BJ (cell line): ENCODE results near the gene FOXP1. TPM values are rescaled to one million over a fixed set of nuclear protein-coding genes. Genes with fewer than 3 reads are reported as not detected.

Source experiments
- CTCF ChIA-PET: fragments of 350-600 bp; formaldehyde crosslinking; extraction: SDS; loops from one replicate; lab custom pipeline; 2021; ENCODE audit warnings: antibody characterized with exemption, inconsistent platforms; lab: Yijun Ruan, JAX
- POLR2A ChIA-PET: fragments of 300-600 bp; sonication (Branson Sonifier 250); formaldehyde crosslinking; extraction: SDS; loops from one replicate; lab custom pipeline; 2021; ENCODE audit warnings: antibody characterized with exemption; lab: Charles Lee
- DNase-seq: peaks from one replicate; pipeline ENCODE4 v3.0.0-alpha.2; 2011; ENCODE audit warnings: low read depth
- H3K27me3 ChIP-seq: 2 replicates; pipeline ENCODE4 v1.6.0; 2011; ENCODE audit warnings: low read length; ENCODE audit not compliant: control insufficient read depth, insufficient read depth
- H3K36me3 ChIP-seq: 2 replicates; pipeline ENCODE4 v1.5.1; 2011; ENCODE audit warnings: low read length; ENCODE audit not compliant: control insufficient read depth, insufficient read depth
- H3K4me3 ChIP-seq: 2 replicates; pipeline ENCODE4 v1.5.1; 2011; ENCODE audit warnings: low read depth, mild to moderate bottlenecking, control low read depth, low read length
- CTCF ChIP-seq: IDR thresholded peaks from 2 replicates; pipeline ENCODE4 v1.5.1; 2011; ENCODE audit warnings: low read depth, mild to moderate bottlenecking, control low read depth, inconsistent platforms, low read length, moderate library complexity; ENCODE audit not compliant: insufficient read depth
- polyA plus RNA-seq: library from polyadenylated mRNA; depleted of rRNA; stranded (reverse); fragments of >200 nt; gene quantifications from 2 replicates; pipeline ENCODE4 v1.2.3, GENCODE V29; 2011

The FOXP1 gene
- polyA plus RNA-seq, 1 experiment = 37.0 TPM

GRCh38 chr3:71446734-71447133 is 136.8 kb downstream of the FOXP1 start:
- ChIA-PET CTCF (interaction anchor here (1.2 kb wide), 1 partner anchor 9 kb away, joined by 4 read pairs; no protein-coding TSS in a partner anchor), POLR2A (interaction anchor here (0.5 kb wide), 1 partner anchor 12 kb away, joined by 3 read pairs; no protein-coding TSS in a partner anchor)
- no peak for TF ChIP-seq CTCF
- H3K27me3 ChIP-seq = no peaks in the 10 kb centered on the region
- H3K36me3 ChIP-seq = no peaks in the 10 kb centered on the region
- no peak for DNase-seq
- no peak overlapping the region for H3K4me3 ChIP-seq

GRCh38 chr3:71446260-71446659 is 137.3 kb downstream of the FOXP1 start:
- POLR2A ChIA-PET = interaction anchor here (0.5 kb wide), 1 partner anchor 13 kb away, joined by 3 read pairs; no protein-coding TSS in a partner anchor

GRCh38 chr3:71444861-71445259 is 138.7 kb downstream of the FOXP1 start:
- ChIA-PET CTCF (interaction anchor here (0.6 to 0.7 kb wide), 2 partner anchors 91 to 98 kb away, joined by 3 read pairs; no protein-coding TSS in a partner anchor), POLR2A (no interaction called here)
- Histone ChIP-seq H3K27me3 (no peaks in the 10 kb centered on the region), H3K36me3 (no peaks in the 10 kb centered on the region), H3K4me3 (no peak overlapping the region)
- no peak for TF ChIP-seq CTCF
- no peak for DNase-seq

More at GRCh38 chr3:71446260-71446659, 137.3 kb downstream of the FOXP1 start:
- DNase-seq = no peak
- CTCF ChIA-PET = no interaction called here
- H3K4me3 ChIP-seq = no peak overlapping the region
- no peak for TF ChIP-seq CTCF
- H3K36me3 ChIP-seq = no peaks in the 10 kb centered on the region
- H3K27me3 ChIP-seq = no peaks in the 10 kb centered on the region

GRCh38 chr3:71444028-71444860 is 139.3 kb downstream of the FOXP1 start:
- DNase-seq = no peak
- no peaks in the 10 kb centered on the region for H3K36me3 ChIP-seq
- no peaks in the 10 kb centered on the region for H3K27me3 ChIP-seq
- POLR2A ChIA-PET = no interaction called here
- TF ChIP-seq CTCF = no peak
- CTCF ChIA-PET = interaction anchor here (0.7 kb wide), 1 partner anchor 99 kb away, joined by 3 read pairs; no protein-coding TSS in a partner anchor
- no peak overlapping the region for H3K4me3 ChIP-seq

- DNase-seq = no peak
- Histone ChIP-seq H3K4me3 (no peak overlapping the region), H3K36me3 (no peaks in the 10 kb centered on the region), H3K27me3 (no peaks in the 10 kb centered on the region)
- TF ChIP-seq CTCF = no peak
- POLR2A ChIA-PET = no interaction called here
- CTCF ChIA-PET = no interaction called here
These were observed 140.2 kb downstream of the FOXP1 start for GRCh38 chr3:71443332-71443731.
